Left renal pelvis (tissue), 4 donors: ENCODE results near the gene SEMA4D. TPM values are rescaled to one million over a fixed set of nuclear protein-coding genes. Genes with fewer than 3 reads are reported as not detected.
"Not testable (repeated sequence)": the region's sequence is repeated elsewhere in the genome, so short reads cannot be mapped to it uniquely, and the experiment has no call there.

Source experiments
- DNase-seq, 4 donors: peaks; one replicate each; pipeline ENCODE4 v3.0.0-alpha.2; 2013; ENCODE audit warnings: low read depth in 4 of 4, low spot score in 3 of 4
- polyA plus RNA-seq, 4 donors: library from polyadenylated mRNA; unstranded; fragments of 120-200 nt; gene quantifications; one replicate each; pipeline ENCODE4 v1.2.1, GENCODE V29; 2013; ENCODE audit not compliant: insufficient read length in 4 of 4

The SEMA4D gene
- polyA plus RNA-seq, 4 donors, result 13.5 to 61.3 (median 45.4) TPM

DNA sequence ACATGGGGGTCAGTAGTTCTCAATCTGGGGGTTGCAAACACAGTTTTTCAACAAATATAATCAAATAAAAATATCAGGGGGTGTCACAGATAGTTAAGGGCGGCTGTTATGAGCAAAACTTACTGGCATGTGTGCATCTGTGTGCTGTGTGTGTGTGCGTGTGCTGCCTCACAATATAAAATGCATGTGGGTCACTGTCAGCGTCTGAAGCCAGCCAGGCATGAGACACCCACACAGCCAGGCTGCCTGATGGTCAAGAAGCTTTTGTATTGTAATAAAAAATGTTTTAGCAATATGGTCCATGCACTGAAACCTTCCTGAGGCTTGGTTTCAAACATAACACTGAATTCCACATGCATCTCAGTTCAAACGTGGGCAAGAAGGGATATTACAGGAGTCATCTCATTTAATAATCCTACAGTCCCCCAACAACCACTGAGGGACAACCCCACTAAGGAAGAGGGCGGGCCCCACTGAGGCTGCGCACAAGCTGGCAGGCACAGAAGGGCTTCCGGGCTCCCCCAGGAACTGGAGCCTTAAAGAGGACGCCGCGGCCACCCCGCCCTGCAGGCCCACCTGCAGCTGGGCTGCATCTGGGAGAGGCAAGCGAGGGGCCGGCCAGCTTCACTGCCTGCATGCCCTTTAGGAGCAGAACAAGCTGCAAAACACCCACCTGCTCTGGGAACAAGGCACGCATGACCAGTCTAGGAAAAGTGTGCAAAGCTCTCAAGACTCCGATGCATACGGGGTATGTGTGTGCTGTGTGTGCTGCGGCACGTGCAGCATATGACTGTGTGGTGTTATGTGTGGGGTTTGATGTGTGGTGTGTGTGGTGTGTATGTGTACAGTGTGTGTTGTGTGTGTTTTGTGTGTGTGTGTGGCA, 14.1 kb downstream of the SEMA4D start:
- DNase-seq, result no peak

DNA sequence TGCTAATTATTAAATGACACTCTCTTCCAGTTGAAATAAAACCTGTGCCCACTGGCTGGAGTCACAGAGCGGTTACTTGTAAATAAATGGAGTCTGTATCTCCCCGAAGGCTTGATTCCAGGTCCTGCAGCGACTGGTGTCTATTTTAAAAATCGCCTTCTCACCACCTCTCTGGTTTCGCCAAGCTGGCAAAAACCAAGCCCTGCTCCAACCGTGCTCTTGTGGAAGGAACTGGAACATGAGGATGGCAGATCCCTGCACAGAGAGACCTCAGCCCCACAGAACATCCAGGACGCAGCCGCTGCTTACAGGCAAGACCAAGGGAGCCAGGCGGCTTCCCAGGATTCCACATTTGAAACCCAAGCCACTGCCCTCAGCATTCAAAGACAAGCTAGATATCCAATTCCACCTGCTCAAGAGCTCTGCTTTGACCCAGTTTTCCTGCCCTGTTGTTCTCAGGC, 15.0 kb downstream of the SEMA4D start:
- no peak for DNase-seq

DNA sequence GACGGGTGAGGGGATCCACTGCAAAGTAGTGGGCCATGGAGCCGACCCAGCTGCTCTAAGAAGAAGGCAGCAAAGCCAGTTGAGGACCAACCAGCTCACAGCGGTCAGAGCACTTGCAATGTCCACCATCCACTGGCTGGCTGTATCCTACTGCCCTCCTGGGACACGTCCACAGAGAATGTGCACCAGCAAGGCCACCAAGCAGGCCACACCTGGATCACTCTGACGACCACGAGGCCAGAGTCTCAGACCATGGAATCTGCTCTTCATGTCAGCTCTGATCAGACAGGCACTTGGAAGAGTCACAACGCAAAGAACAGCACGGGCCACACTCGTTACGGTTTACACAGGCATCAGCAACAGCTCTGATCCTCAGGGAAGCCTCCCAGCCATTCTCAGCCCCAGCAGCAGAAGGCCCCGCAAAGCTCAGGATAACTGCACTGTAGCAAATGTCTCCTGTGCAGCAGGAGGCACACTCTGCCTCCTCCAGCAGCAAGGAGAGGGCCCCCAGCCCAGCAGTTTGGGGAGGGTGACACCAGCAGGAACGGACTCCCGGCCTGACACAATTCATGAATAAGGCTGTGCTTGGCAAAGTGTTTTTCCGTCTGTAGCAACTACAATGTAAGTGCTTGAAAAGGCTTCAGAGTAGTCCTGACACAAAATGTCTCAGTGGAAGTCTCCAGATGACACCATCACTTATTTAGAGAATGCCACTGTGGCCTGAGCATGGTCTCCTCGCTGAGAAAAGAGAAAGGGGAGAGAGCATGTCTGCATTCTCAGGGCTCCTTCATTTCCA, 15.7 kb downstream of the SEMA4D start:
- DNase-seq, result no peak

DNA sequence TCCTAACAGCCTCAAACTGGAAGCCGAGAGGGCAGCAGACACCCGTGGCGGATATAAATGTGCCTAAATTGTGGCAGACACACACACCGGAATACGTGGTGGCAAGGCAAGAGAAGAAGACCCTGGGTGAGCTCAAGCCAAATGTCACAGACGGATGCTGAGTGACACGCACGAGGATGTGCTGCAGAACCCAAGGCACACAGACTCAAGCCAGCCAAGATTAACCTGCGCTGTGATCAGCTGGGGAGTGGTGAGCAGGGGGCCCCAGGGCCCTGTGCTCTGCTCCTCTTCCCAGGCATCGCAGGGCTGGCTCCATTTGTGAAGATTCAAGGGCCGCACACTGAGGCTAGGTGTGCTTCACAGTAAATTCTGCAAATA, 16.4 kb downstream of the SEMA4D start:
- DNase-seq, result no peak

DNA sequence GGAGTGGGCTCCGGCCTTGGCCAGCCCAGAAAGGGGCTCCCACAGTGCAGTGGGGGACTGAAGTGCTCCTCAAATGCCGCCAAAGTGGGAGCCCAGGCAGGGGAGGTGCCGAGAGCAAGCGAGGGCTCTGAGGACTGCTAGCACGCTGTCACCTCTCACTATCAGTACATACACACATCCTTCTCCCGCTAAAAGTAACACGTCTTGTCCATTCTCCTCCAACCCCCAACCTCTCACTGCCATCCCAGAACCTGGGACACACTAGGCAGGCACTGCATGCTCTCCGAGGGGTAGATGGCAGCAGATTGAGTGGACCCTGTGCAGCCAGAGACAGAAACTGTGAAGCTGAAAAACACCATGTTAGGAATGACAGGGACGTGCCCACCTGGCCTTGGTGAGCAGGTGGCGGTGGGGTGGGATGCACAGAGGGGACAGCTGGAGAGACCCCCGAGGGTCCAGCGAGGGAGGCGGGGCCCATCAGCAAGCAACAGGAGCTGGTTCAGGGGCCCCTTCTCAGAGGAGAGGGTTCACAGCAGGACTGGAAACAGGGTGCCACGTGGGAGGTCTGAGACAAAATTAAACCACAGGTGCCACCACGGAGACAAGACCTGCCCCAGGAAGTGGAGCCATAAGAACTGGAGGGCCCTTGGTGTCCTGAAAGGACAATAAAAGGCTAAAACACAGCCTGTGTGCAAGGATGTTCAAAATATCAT, 16.9 kb downstream of the SEMA4D start:
- no peak for DNase-seq

DNA sequence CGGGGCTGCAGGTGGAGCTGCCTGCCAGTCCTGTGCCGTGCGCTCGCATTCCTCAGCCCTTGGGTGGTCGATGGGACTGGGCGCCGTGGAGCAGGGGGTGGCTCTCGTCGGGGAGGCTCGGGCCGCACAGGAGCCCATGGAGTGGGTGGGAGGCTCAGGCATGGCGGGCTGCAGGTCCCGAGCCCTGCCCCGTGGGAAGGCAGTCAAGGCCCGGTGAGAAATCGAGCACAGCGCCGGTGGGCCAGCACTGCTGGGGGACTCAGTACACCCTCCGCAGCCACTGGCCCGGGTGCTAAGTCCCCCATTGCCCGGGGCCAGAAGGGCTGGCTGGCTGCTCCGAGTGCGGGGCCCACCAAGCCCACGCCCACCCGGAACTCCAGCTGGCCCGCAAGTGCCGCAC, 17.5 kb downstream of the SEMA4D start:
- not testable (repeated sequence) for DNase-seq

DNA sequence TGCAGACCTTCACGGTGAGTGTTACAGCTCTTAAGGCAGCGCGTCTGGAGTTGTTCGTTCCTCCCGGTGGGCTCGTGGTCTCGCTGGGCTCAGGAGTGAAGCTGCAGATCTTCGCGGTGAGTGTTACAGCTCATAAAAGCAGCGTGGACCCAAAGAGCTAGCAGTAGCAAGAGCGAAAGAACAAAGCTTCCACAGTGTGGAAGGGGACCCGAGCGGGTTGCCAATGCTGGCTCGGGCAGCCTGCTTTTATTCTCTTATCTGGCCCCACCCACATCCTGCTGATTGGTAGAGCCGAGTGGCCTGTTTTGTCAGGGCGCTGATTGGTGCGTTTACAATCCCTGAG, 18.3 kb downstream of the SEMA4D start:
- DNase-seq, result not testable (repeated sequence)

DNA sequence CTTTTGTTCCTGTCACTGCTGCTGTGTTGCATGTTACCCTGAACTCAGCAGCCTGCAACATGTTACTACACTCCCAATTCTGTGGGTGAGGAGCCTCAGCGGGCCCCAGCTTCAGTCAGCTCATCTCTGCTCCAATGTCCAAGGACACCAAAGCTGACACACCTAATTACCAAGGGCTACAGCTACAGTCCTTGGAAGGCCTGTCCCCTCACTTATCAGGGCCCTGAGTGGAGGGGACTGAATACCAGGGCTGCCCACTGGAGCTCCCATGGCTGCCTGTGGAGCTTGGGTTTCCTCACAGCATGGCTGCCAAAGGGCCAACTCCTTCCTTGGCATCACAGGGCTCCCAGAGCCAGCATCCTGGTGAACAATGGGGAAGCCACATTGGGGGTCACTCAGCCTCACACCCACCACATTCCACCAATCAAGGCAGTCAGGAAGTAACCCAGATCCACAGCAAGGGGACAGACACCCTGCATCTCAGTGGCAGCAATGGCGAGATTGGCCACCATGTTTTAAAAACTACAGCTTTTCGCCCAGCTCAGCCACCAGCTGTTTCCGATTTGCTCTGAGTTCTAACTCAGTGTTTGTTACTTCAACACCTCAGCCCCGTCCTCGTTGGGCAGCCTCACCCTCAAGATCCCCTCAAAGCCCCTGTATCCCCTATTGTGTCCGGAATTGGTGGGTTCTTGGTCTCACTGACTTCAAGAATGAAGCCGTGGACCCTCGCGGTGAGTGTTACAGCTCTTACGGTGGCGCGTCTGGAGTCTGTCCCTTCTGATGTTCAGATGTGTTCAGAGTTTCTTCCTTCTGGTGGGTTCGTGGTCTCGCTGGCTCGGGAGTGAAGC, 18.9 kb downstream of the SEMA4D start:
- no peak for DNase-seq

DNA sequence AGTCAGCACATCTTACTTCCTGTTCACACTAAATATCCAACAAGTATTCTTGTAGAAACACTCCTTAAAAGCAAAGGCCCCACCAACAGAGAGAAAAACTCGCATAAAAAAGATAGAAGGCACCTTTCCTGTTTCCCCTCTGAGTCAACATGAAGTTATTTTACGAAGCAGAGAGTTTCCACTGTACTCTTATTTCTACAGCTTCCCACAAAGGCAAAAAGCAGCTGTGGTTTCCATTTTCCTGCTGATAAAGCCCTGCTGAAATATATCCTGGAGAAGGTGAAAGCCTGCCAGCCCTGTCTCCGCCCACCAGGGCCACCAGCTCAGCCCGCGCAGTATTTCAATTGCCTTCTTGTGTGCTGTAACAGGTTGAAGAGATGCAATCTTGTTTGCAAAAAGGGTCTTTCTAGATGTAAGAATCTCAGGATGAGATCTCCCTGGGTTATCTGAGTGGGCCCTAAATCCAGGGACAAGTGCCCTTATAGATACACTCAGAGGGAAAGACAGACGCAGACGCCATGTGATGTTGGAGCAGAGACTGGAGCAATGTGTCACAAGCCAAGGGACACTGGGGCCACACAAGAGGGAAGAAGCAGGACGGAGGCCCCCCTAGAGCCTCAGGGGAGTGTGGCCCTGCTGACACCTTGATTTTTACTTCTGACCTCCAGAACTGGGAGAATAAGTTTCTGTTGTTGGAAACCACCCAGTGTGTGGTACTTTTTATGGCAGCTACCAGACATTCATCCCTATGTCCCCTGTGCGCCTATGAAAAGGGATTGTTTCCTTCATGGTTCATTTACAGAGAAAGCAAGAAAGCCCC, 19.9 kb downstream of the SEMA4D start:
- DNase-seq, result no peak

DNA sequence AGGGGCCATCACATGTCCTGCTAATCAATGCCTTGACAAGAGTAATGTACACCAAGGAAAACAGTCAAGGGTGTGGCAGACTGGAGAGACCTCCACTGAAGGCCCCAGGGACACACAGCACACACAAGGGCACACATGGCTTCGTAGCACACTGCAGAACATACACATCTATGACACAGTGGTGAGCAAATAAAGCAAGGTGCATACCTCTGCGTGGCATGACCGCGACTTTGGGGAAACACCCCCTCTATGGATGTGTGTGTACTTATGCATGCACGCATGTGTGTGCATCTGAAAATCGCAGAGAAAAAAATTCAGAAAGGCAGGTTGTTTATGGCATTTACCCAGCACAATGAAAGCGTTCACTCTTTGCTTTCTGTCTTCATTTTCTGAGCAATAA, 20.5 kb downstream of the SEMA4D start:
- DNase-seq, result no peak

DNA sequence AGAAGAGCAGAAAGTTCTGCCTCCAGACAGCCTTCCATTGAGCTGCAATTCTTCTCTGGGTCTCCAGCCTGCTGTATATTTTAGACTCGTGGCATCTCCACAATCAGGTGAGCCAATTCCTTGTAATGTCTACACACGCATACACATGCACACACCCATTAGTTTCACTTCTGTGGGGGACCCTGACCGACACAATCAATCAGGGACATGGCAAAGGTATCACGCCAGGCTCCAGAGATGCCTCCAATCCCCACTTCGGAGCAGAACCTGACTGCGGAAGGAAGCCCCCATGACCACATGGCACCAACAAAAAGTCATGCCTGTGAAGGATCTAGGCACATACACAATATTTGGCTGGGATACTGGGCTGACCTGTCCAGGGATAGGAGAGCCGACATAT, 21.4 kb downstream of the SEMA4D start:
- DNase-seq, result no peak

DNA sequence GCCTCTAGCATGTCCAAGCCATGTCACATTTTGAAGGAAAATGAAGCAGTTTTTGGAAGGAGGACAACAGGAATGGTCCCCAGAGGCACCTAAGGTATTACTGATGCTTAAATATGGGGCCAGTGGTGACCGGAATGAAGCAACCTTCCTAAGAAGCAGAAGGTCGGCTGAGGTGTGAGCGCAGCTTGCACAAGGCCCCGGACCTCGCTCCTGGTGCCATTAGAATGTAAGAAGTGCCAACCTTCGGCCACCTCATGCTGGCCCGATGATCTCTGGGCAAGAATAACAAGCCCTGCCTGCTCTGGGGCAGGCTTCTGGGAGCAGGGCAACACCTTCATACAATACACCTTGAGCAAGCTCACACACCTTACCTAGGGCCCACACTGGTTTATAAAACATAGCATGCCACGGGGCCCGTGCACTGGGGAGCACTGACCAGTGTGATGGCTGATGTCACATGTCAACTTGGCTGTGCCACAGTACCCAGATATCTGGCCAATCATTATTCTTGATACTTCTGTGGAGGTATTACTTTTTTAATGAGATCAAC, 21.9 kb downstream of the SEMA4D start:
- DNase-seq, result no peak

DNA sequence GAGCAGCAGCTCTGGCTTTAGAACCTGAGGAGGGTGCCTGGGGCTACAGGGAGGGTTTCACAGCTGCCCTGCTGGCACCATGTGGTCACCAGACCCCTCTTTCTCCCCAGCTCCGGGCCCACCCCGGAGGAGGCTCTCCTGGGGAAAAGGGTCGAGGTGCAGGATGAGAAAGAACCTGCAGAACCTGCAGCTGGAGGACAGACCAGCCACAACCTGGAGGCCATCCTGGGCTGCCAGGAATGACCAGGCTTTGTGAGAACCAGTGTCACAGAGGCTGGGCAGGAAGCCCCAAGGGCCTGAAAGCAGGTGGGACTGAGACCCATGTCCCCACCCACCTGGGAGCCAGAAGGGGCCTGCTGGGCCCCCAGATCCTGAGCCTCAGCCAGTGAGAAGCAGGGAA, 23.0 kb downstream of the SEMA4D start:
- DNase-seq, result no peak

DNA sequence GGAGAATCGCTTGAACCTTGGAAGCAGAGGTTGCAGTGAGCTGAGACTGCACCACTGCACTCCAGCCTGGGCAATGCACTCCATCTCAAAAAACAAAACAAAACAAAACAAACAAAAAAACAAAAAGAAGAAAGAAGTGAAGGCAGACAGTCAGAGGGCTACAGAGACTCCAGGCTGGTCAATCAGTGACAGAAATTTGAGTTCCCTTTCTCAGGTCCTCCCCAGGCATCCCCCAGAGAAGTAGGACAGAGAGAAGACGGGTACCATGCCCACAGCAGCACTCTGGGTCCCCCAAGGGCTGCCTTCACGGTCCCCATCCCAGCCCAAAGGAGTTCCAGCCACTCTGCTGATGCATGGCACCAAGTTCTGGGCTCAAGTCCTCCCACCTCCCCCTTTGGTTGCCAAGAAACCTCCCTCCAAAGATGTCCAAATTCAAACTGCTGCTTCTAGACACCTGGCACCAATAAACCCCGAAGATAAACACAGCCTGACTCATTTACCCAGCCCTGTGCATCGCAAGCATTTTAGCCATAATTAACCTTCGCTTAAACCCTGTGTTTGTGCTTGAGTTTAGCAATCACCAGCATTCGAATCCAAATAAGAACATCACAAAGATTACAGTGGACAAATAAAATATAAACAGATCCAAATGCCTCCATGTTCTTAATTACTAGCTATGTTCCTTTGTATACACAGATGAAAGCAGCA, 24.0 kb downstream of the SEMA4D start:
- DNase-seq, result no peak

DNA sequence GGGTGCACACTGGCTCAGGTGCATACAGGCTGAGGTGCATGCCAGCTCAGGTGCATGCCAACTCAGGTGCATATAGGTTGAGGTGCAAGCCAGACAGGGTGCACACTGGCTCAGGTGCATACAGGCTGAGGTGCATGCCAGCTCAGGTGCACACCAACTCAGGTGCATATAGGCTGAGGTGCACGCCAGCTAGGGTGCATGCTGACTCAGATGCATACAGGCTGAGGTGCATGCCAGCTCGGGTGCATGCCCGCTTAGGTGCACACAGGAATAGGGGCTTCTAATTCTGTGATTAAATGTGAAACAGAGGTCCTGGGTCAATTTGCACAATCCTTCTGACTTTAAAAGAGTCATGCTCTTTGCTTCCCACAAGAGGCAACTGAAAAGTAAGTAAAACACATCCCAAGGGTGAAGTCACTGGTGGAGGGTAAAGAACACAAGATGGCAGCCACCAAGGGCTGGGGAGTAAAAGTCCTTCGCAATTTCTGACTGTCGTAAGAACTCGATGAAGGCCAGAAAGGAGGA, 26.1 kb downstream of the SEMA4D start:
- not testable (repeated sequence) for DNase-seq

DNA sequence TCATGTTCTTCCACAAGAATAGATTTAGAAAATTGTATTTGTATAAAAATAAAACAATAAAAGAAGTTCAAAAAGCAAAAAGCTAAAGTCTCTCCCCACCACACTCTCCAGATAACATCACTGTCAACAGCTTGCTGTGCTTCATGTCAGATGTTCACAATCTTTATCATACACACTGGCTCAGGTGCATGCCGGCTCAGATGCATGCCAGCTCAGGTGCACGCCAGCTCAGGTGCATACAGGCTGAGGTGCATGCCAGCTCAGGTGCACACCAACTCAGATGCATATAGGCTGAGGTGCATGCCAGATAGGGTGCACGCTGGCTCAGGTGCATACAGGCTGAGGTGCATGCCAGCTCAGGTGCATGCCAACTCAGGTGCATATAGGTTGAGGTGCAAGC, 26.5 kb downstream of the SEMA4D start:
- no peak for DNase-seq

DNA sequence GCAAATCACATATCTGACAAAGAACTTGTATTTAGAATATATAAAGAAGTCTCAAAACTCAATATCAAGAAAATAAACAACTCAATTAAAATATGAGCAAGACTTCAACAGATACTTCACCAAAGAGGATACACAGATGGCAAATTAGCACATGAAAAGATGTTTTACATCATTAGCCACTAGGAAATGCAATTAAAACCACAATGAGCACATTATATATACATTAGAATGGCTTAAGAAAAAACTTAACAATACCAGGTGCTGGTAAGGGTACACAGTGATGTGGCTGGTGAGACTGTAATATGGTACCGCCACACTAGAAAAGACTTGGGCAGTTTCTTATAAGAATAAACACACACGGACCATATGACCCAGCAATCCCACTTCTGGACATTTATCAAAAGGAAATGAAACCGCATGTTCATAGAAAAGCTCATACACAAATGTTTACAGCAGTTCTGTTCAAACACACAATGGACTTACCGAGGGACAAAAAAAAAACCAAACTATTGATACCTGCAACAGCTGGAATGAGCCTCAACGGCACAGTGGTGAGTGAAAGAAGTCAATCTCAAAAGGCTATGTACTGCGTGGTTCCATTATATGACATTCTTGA, 27.6 kb downstream of the SEMA4D start:
- DNase-seq, result no peak

DNA sequence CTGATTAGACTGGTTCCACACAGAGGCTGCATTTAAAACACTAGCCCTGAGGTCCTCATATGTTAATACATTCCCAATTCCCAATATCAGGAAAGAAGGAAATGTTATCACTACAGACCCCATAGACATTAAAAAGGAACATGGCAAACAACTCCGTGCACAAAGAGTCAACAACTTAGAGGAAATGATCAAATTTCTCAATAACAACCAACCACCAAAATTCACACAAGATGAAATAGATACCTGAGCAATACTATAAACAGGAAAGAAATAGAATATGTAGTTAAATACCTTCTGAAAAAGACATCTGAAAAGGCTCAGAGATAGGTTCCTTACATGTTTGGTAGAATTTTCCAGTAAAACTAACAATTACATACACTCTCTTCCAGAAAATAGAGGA, 28.9 kb downstream of the SEMA4D start:
- no peak for DNase-seq
